Right atrium auricular region (tissue), 2 donors: Measurements from ENCODE around the gene SEC24B. TPM values are rescaled to one million over a fixed set of nuclear protein-coding genes. Genes with fewer than 3 reads are reported as not detected.

ENCODE experiments used
- DNase-seq: peaks from one replicate; pipeline ENCODE4 v3.0.0-alpha.2; 2019; ENCODE audit warnings: low spot score
- H3K27ac ChIP-seq, 2 donors: fragments of 200-600 bp; sonication (generic); 1 replicate in 1 of 2; 2 replicates in 1 of 2; pipeline ENCODE4 v1.5.1; 2016 to 2019
- H3K27me3 ChIP-seq, 2 donors: fragments of 200-600 bp; sonication (generic); one replicate each; pipeline versions ENCODE4 v1.5.1 to v1.6.0; 2017 to 2019
- H3K36me3 ChIP-seq: fragments of 200-600 bp; sonication (generic); one replicate; pipeline ENCODE4 v1.5.1; 2016
- H3K4me1 ChIP-seq, 2 donors: fragments of 200-600 bp; sonication (generic); one replicate each; pipeline versions ENCODE4 v1.5.1 to v1.6.0; 2017 to 2019
- H3K4me3 ChIP-seq, 2 donors: fragments of 200-600 bp; sonication (generic); 1 replicate in 1 of 2; 2 replicates in 1 of 2; pipeline ENCODE4 v1.5.1; 2017 to 2019; ENCODE audit warnings: mild to moderate bottlenecking in 1 of 2, moderate library complexity in 1 of 2
- H3K9me3 ChIP-seq, 2 donors: fragments of 200-600 bp; sonication (generic); one replicate each; pipeline ENCODE4 v1.5.1; 2019
- total RNA-seq, 2 donors: library from RNA; depleted of rRNA; stranded (reverse); fragments of >200 nt; gene quantifications; one replicate each; pipeline ENCODE4 v1.1.0, GENCODE V29; 2016
- TF ChIP-seq, protein P1 (sequence below), 2 donors: fragments of 200-600 bp; sonication (generic); IDR thresholded peaks; one replicate each; pipeline ENCODE4 v1.5.1; 2019; ENCODE audit warnings: antibody characterized with exemption in 2 of 2

SEC24B gene
- total RNA-seq, 2 donors from 2014 or later: 26.3 to 27.4 TPM

- Histone ChIP-seq H3K4me3 (no peak overlapping the region), H3K27ac (no peak overlapping the region), H3K4me1 (no peaks in the 10 kb centered on the region), H3K36me3 (no peaks in the 10 kb centered on the region), H3K27me3 (no peaks in the 10 kb centered on the region), H3K9me3 (no peaks in the 10 kb centered on the region)
- TF ChIP-seq, protein P1, sequence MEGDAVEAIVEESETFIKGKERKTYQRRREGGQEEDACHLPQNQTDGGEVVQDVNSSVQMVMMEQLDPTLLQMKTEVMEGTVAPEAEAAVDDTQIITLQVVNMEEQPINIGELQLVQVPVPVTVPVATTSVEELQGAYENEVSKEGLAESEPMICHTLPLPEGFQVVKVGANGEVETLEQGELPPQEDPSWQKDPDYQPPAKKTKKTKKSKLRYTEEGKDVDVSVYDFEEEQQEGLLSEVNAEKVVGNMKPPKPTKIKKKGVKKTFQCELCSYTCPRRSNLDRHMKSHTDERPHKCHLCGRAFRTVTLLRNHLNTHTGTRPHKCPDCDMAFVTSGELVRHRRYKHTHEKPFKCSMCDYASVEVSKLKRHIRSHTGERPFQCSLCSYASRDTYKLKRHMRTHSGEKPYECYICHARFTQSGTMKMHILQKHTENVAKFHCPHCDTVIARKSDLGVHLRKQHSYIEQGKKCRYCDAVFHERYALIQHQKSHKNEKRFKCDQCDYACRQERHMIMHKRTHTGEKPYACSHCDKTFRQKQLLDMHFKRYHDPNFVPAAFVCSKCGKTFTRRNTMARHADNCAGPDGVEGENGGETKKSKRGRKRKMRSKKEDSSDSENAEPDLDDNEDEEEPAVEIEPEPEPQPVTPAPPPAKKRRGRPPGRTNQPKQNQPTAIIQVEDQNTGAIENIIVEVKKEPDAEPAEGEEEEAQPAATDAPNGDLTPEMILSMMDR (IDR thresholded peaks at IDR 0.05): no peak
- DNase-seq: no peak
These were observed 37.9 kb upstream of the SEC24B start for GRCh38 chr4:109395694-109396093.

GRCh38 chr4:109398928-109399327 is 34.7 kb upstream of the SEC24B start:
- DNase-seq: no peak
- TF ChIP-seq, protein P1 (IDR thresholded peaks at IDR 0.05): no peak
- no peaks in the 10 kb centered on the region for H3K27me3 ChIP-seq
- H3K4me1 ChIP-seq: no peaks in the 10 kb centered on the region
- H3K27ac ChIP-seq: no peak overlapping the region
- H3K9me3 ChIP-seq: no peaks in the 10 kb centered on the region
- H3K4me3 ChIP-seq: no peak overlapping the region
- H3K36me3 ChIP-seq: no peaks in the 10 kb centered on the region

GRCh38 chr4:109406337-109406931 is 27.2 kb upstream of the SEC24B start:
- Histone ChIP-seq H3K27me3 (no peaks in the 10 kb centered on the region), H3K36me3 (no peaks in the 10 kb centered on the region), H3K9me3 (no peaks in the 10 kb centered on the region), H3K4me3 (no peak overlapping the region), H3K4me1 (no peaks in the 10 kb centered on the region), H3K27ac (no peak overlapping the region)
- TF ChIP-seq, protein P1 (IDR thresholded peaks at IDR 0.05): peak; percentile 39 to 76
- DNase-seq: no peak

DNA sequence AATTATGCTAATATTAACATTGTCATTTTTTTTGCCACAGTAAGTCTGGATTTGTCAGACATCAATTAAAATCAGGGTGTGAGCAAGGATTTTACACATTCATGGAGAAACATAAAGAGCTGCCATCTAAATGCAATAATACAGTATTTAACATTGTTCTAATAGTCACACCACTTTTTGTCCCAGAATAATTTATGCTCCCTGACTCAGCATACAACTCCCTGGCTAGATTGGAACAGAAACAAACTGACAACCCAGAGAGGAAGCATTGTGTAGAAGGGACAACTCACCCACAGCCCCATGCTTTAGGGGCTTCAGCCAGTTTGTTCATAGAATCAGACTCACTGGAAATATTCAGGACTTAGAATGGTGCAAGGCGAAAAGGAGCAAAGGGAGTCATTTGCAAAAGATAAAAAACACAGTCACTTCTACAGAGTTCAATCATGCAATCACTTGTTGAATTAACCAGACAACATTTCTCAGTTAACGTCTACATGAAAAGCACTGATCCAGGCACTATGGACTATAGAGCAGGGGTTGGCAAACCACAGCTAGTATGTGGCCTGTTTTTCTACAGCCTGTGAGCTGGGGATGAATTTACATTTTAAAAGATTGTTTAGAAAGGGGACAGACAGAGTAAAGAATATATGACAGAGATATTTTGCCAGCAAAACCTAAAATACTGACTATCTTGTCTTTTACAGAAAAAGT is 26.4 kb upstream of the SEC24B start:
- DNase-seq: no peak
- H3K27ac ChIP-seq: no peak overlapping the region
- no peaks in the 10 kb centered on the region for H3K36me3 ChIP-seq
- peaks cover 0 to 5% of the 10 kb centered on the region in 2 donors for H3K4me1 ChIP-seq
- H3K9me3 ChIP-seq: no peaks in the 10 kb centered on the region
- TF ChIP-seq, protein P1 (IDR thresholded peaks at IDR 0.05): no peak
- no peaks in the 10 kb centered on the region for H3K27me3 ChIP-seq
- no peak overlapping the region for H3K4me3 ChIP-seq

DNA sequence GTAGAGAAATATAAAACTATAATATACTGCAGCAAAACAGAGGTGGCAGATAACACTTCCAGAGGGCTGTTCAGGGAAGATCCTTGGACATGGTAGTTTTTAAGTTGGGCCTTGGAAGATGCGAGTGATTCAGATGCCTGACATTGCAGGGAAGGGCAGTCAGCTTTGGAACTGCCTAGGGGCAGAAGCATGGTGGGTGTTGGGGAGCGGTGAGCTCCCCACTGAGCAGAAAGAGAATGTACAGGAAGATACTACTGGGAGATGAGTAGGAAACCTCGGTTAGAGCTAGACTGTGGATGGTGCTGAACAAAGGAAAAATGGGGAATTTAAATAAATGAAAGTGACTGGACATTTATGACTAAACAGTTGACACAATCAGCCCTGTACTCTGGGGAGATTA is 24.9 kb upstream of the SEC24B start:
- H3K9me3 ChIP-seq: no peaks in the 10 kb centered on the region
- no peak overlapping the region for H3K4me3 ChIP-seq
- DNase-seq: no peak
- no peaks in the 10 kb centered on the region for H3K36me3 ChIP-seq
- TF ChIP-seq, protein P1 (IDR thresholded peaks at IDR 0.05): no peak
- no peak overlapping the region for H3K27ac ChIP-seq
- H3K27me3 ChIP-seq: no peaks in the 10 kb centered on the region
- H3K4me1 ChIP-seq: peaks cover 0 to 8% of the 10 kb centered on the region in 2 donors
